GM06990 (cell line): ENCODE data around the gene RGS8.

ENCODE experiments used
- DNase-seq: peaks from one replicate; pipeline ENCODE4 v3.0.0-alpha.2; 2011; ENCODE audit not compliant: insufficient read length; ENCODE audit errors: extremely low read depth
- H3K27me3 ChIP-seq: replicated peaks from 2 replicates; pipeline ENCODE4 v1.6.0; 2011; ENCODE audit warnings: low read length; ENCODE audit not compliant: control insufficient read depth, insufficient read depth
- H3K36me3 ChIP-seq: 2 replicates; pipeline ENCODE4 v1.5.1; 2011; ENCODE audit warnings: low read length; ENCODE audit not compliant: control insufficient read depth, insufficient read depth
- H3K4me3 ChIP-seq: replicated peaks from 2 replicates; pipeline ENCODE4 v1.5.1; 2011; ENCODE audit warnings: low read depth, mild to moderate bottlenecking, control low read depth, low read length
- TF ChIP-seq, protein P1 (sequence below): IDR thresholded peaks from 2 replicates; pipeline ENCODE4 v1.5.1; 2011; ENCODE audit warnings: low read length, control low read depth, mild to moderate bottlenecking, inconsistent platforms; ENCODE audit not compliant: insufficient read depth, poor library complexity, severe bottlenecking

RGS8 gene

GRCh38 chr1:182635871-182636270, 48.5 kb downstream of the RGS8 start:
- H3K27me3 ChIP-seq, result no peaks in the 10 kb centered on the region
- no peak for DNase-seq
- H3K36me3 ChIP-seq, result no peaks in the 10 kb centered on the region
- TF ChIP-seq, protein P1, sequence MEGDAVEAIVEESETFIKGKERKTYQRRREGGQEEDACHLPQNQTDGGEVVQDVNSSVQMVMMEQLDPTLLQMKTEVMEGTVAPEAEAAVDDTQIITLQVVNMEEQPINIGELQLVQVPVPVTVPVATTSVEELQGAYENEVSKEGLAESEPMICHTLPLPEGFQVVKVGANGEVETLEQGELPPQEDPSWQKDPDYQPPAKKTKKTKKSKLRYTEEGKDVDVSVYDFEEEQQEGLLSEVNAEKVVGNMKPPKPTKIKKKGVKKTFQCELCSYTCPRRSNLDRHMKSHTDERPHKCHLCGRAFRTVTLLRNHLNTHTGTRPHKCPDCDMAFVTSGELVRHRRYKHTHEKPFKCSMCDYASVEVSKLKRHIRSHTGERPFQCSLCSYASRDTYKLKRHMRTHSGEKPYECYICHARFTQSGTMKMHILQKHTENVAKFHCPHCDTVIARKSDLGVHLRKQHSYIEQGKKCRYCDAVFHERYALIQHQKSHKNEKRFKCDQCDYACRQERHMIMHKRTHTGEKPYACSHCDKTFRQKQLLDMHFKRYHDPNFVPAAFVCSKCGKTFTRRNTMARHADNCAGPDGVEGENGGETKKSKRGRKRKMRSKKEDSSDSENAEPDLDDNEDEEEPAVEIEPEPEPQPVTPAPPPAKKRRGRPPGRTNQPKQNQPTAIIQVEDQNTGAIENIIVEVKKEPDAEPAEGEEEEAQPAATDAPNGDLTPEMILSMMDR, result no peak
- no peak overlapping the region for H3K4me3 ChIP-seq
